HG03457 (cell line): ENCODE measurements around the gene MAN2B1.
"Not testable (repeated sequence)": the region's sequence is repeated elsewhere in the genome, so short reads cannot be mapped to it uniquely, and the experiment has no call there.

Experiments
- ATAC-seq: cut with Tn5 transposase; IDR thresholded peaks from one replicate; pipeline ENCODE4 v1.9.1; 2021; ENCODE audit warnings: moderate number of reproducible peaks; ENCODE audit not compliant: unreplicated experiment

MAN2B1 gene

GRCh38 chr19:12666265-12667048, at the start of gene MAN2B1, which contains the start of gene WDR83:
Gene MAN2B1 (minus strand): TSS chr19:12666742. CDS start chr19:12666701, 41 bp downstream.
Gene WDR83 (plus strand): TSS chr19:12666807. CDS start chr19:12669791, 2,984 bp downstream.
- ATAC-seq: no peak

- no peak for ATAC-seq
These were observed 49.4 kb upstream of the MAN2B1 start for GRCh38 chr19:12715929-12716328.

DNA sequence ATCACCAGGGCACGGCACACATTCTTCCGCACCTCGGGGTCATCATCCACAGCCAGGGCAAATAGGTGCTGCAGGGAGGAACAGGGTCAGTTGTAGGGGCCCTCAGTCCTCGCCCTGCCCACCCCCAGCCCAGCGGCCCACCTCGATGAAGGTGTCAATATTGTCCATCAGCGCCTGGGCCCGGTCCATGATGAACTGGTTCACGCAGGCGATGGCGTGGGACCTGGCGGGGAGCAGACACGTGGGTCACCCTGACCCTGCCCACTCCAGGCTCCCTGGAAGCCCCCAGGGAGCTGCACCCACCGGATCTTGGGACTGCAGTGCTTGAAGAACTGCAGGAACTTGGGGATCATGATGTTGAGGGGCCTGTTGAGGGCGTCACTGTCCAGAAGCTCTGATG, 48.6 kb upstream of the MAN2B1 start:
- no peak for ATAC-seq

GRCh38 chr19:12713304-12713703, 46.8 kb upstream of the MAN2B1 start:
- ATAC-seq: not testable (repeated sequence)

DNA sequence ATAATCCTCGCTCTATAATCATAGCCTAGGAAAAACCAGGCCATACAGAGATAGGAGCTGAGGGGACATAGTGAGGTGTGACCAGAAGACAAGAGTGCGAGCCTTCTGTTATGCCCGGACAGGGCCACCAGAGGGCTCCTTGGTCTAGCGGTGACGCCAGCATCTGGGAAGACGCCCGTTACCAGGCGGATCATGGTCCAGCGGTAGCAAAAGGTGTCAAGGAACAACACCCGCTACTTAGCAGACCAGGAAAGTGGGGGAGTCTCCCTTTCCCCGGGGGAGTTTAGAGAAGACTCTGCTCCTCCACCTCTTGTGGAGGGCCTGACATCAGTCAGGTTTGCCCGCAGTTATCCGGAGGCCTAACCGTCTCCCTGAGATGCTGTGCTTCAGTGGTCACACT, 45.5 kb upstream of the MAN2B1 start:
- ATAC-seq: not testable (repeated sequence)

- ATAC-seq: no peak
These were observed 44.6 kb upstream of the MAN2B1 start for GRCh38 chr19:12711187-12711586.

GRCh38 chr19:12708641-12709040, 42.1 kb upstream of the MAN2B1 start:
- ATAC-seq: no peak

DNA sequence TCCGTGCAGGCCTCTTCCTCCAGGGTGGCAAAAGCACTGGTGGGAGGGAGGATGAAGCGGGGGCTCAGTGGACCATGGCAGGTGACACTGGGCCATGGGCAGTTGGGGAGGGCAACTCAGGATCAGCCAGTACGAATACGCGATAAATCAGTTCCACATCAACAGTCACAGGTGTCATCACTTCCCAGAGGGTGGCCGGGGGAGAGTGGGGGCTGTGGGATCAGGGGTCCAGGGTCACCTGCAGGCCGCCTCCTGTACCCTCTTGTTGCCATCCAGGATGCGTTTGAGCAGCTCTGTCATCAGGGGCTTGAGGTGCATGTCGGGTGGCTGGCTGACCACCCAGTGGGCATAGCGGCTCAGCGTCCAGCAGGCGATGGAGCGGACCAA, 39.8 kb upstream of the MAN2B1 start:
- no peak for ATAC-seq

GRCh38 chr19:12705654-12706331, 39.3 kb upstream of the MAN2B1 start:
- ATAC-seq: no peak

DNA sequence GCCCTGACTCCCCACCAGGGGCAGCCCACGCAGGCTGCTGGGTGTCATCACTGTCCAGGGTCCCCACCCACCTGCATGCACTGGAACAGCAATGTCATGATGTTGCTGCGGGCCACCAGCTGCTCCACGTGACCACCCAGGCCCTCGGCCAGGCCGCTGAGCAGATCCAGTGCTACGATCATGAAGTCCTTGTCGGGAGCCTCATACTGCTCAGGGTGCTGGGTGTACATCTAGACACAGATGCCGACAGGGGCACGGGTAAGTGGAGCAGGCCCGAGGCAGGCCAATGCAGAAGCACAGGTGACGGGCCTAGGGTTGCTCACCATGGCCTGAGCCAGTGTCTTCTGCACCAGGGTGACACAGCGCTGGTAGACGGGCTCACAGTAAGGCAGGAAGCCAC, 38.6 kb upstream of the MAN2B1 start:
- no peak for ATAC-seq

- ATAC-seq: no peak
These were observed 36.5 kb upstream of the MAN2B1 start for GRCh38 chr19:12703046-12703445.

GRCh38 chr19:12701596-12702282, 35.2 kb upstream of the MAN2B1 start:
- ATAC-seq: no peak

DNA sequence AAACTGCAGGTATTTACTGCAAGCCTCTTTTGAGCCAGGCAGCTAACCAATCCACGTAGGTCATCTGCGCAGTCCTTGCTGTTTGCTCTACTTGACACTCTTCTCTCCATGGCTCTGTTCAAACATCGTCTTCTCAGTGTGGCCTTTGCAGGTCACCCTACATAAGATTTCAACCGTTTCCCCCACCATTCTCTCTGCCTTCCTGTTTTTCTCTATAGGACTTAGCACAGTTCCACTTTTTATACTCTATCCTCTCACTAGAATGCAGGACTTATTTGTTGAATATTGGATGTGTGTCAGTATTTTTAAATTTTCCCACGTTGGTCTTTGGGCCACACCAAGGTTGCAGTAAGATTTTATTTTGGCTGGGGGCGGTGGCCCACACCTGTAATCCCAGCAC, 31.6 kb upstream of the MAN2B1 start:
- ATAC-seq: no peak

- ATAC-seq: not testable (repeated sequence)
These were observed 30.9 kb upstream of the MAN2B1 start for GRCh38 chr19:12697425-12697824.

DNA sequence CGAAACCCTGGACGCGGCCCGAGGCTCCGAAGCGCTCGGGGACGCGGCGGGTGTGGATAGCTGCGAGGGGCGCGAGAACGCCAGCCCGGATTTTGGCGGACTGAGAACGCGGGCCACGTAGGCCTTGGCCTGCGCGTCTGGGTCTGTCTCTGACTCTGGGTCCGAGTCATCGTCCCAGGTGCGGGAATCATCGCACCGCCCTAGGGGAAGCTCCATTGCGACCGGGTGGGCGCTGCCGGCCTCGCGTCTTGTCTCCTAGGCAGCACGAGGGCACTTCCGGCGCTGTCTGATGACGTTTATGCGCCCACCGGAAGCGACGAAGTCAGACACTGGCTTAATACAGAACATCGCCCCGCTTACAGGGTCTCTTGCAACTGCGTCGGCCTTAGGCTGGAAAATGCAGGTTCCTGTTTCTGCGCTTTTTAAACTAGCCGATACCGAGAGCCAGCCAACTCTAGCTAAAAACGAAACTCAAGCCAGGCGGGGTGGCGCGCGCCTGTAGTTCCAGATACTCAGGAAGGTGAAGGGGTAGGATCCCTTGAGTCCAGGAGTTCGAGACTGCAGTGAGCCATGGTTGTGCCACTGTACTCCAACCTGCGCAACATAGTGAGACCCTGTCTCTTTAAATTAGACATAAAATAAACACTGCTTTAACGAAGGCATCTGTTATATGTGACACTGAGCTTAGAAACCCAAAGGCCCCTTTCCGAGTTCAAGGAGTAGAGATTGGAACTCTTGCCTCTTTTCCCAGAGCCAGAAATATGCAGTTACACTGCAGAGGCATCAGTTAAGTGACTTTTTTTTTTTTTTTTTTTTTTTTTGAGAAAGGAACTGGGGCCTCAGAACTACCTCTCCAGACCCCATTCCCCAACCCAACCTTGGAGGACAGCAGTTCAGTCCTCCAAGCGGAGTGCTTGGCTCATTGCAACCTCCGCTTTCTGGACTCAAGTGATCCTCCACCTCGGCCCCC, 30.1 kb upstream of the MAN2B1 start, which contains the start of gene FBXW9:
TSS of gene FBXW9 (minus strand) at position 266 of the 970 bp plus-strand sequence. CDS start at position 216, 50 bp downstream.
- no peak for ATAC-seq

- ATAC-seq: no peak
These were observed 29.4 kb upstream of the MAN2B1 start for GRCh38 chr19:12695997-12696365.

- no peak for ATAC-seq
These were observed 29.0 kb upstream of the MAN2B1 start for GRCh38 chr19:12695514-12695913.

DNA sequence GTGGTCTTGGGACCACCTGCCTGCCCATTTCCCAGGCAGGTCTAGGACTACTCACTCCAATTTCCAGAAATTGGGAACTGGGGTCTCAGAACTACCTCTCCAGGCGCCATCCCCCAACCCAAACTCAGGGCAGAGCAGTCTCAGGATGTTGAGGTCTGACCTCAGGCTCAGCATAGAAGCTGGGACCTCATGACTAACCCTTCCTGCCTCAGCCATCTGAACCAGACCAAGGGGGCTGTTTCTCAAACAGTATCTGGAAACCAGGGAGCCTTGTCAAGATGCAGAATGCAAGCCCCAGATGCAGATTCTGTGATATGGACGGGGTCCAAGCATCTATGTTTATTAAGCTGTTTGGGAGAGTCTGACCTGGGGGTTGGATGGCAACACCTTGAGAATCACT, 28.6 kb upstream of the MAN2B1 start:
- no peak for ATAC-seq

GRCh38 chr19:12694641-12695040, 28.1 kb upstream of the MAN2B1 start:
- ATAC-seq: no peak

- ATAC-seq: no peak
These were observed 26.4 kb upstream of the MAN2B1 start for GRCh38 chr19:12692960-12693359.
